GM19395 (cell line): Measurements from ENCODE around the gene BRIP1.

ENCODE experiments used
- ATAC-seq: cut with Tn5 transposase; IDR thresholded peaks from one replicate; pipeline ENCODE4 v1.9.1; 2021; ENCODE audit warnings: mild to moderate bottlenecking, moderate library complexity; ENCODE audit not compliant: unreplicated experiment

The BRIP1 gene

GRCh38 chr17:61639818-61640217 is 223.5 kb downstream of the BRIP1 start:
- ATAC-seq: no peak

GRCh38 chr17:61638087-61638486 is 225.2 kb downstream of the BRIP1 start:
- ATAC-seq: no peak

- ATAC-seq: no peak
Observed at GRCh38 chr17:61635913-61636432, 227.4 kb downstream of the BRIP1 start.

GRCh38 chr17:61634942-61635538 is 228.3 kb downstream of the BRIP1 start:
- ATAC-seq: no peak

GRCh38 chr17:61634011-61634539 is 229.3 kb downstream of the BRIP1 start:
- ATAC-seq: no peak

GRCh38 chr17:61632826-61633225 is 230.5 kb downstream of the BRIP1 start:
- ATAC-seq: no peak

GRCh38 chr17:61631800-61632199 is 231.5 kb downstream of the BRIP1 start:
- ATAC-seq: no peak
